HCT116 (cell line): ENCODE data around the gene NEK7. TPM values are rescaled to one million over a fixed set of nuclear protein-coding genes. Genes with fewer than 3 reads are reported as not detected.

Source experiments
- ATAC-seq: fragments of 200-7000 bp; cut with Tn5 transposase; 2 replicates; pipeline ENCODE4 v1.9.1; 2020; ENCODE audit warnings: mild to moderate bottlenecking, moderate library complexity
- BruUV-seq: library from RNA; stranded (reverse); fragments of 400-500 nt; replicated peaks from 2 replicates; lab custom pipeline; 2021; lab: Mats Ljungman, UMichigan
- CTCF ChIA-PET: fragments of 300-600 bp; sonication (Branson Sonifier 250); formaldehyde crosslinking; loops from one replicate; lab custom pipeline; 2021; ENCODE audit warnings: antibody characterized with exemption; lab: Charles Lee
- POLR2A ChIA-PET: fragments of 300-600, 350-600 bp; sonication (Branson Sonifier 250); formaldehyde crosslinking; loops from one replicate; lab custom pipeline; 2021; ENCODE audit warnings: antibody characterized with exemption; lab: Charles Lee
- RAD21 ChIA-PET, 2 experiments: fragments of 300-600 bp; sonication (Branson Sonifier 250); formaldehyde crosslinking; loops; one replicate each; lab custom pipeline; 2023; ENCODE audit warnings: low total read pairs in 2 of 2; ENCODE audit not compliant: uncharacterized antibody in 2 of 2, unreplicated experiment in 2 of 2, low non-redundant PET in 1 of 2; lab: Charles Lee
- DNase-seq: peaks from one replicate; pipeline ENCODE4 v3.0.0-alpha.2; 2010; ENCODE audit warnings: low read depth, low spot score
- H2AFZ ChIP-seq: fragments of 200-600 bp; shearing (Covaris generic), sonication (generic); 2 replicates; pipeline ENCODE4 v1.6.1; 2017; ENCODE audit warnings: low read depth, mixed run types, mixed read lengths, antibody characterized with exemption, low read length; ENCODE audit not compliant: poor library complexity, severe bottlenecking
- H3K27ac ChIP-seq: 2 replicates; pipeline ENCODE4 v1.5.1; 2012; ENCODE audit warnings: low read depth, low read length
- H3K27me3 ChIP-seq: fragments of 200-600 bp; sonication (generic); 2 replicates; pipeline ENCODE4 v1.6.1; 2016; ENCODE audit warnings: mixed run types, low read length, mixed read lengths; ENCODE audit not compliant: insufficient read depth
- H3K36me3 ChIP-seq, 2 experiments: fragments of 200-500 bp in 1 of 2; fragments of 200-600 bp in 1 of 2; sonication (Bioruptor generic) in 1 of 2; sonication (generic) in 1 of 2; 2 replicates each; pipeline versions ENCODE4 v1.5.1 to v1.6.1; 2014 to 2016; ENCODE audit warnings: low read length in 2 of 2, inconsistent platforms in 1 of 2, mixed read lengths in 1 of 2, mixed run types in 1 of 2; ENCODE audit not compliant: insufficient read depth in 2 of 2, control insufficient read depth in 1 of 2
- H3K4me1 ChIP-seq, 2 experiments: fragments of 200-600 bp in 1 of 2; sonication (generic) in 1 of 2; 2 replicates each; pipeline versions ENCODE4 v1.5.1 to v1.6.1; 2012 to 2017; ENCODE audit warnings: low read length in 2 of 2, inconsistent platforms in 1 of 2, mild to moderate bottlenecking in 1 of 2, mixed read lengths in 1 of 2, mixed run types in 1 of 2, moderate library complexity in 1 of 2; ENCODE audit not compliant: insufficient read depth in 2 of 2, control insufficient read depth in 1 of 2
- H3K4me2 ChIP-seq: fragments of 200-600 bp; sonication (generic); 2 replicates; pipeline ENCODE4 v1.6.1; 2017; ENCODE audit warnings: mixed run types, low read length, mixed read lengths
- H3K4me3 ChIP-seq, 2 experiments: fragments of 200-600 bp in 1 of 2; sonication (generic) in 1 of 2; replicated peaks in 1 of 2; 2 replicates each; pipeline ENCODE4 v1.5.1; 2011 to 2016; ENCODE audit warnings: low read length in 2 of 2, control low read depth in 1 of 2, low read depth in 1 of 2, mild to moderate bottlenecking in 1 of 2, mixed read lengths in 1 of 2, mixed run types in 1 of 2
- H3K79me2 ChIP-seq: fragments of 200-600 bp; sonication (generic); 2 replicates; pipeline ENCODE4 v1.6.1; 2017; ENCODE audit warnings: mild to moderate bottlenecking, mixed run types, low read length, moderate library complexity, mixed read lengths; ENCODE audit not compliant: insufficient read depth
- H3K9ac ChIP-seq: fragments of 200-600 bp; sonication (generic); 2 replicates; pipeline ENCODE4 v1.6.1; 2016; ENCODE audit warnings: low read length, mixed read lengths
- H3K9me2 ChIP-seq: fragments of 200-600 bp; sonication (generic), shearing (Covaris generic); 2 replicates; pipeline ENCODE4 v1.6.1; 2017; ENCODE audit warnings: mixed run types, mild to moderate bottlenecking, moderate library complexity; ENCODE audit not compliant: insufficient read depth
- H3K9me3 ChIP-seq, 2 experiments: fragments of 200-500 bp in 1 of 2; fragments of 200-600 bp in 1 of 2; sonication (Bioruptor generic) in 1 of 2; sonication (generic) in 1 of 2; 2 replicates each; pipeline ENCODE4 v1.6.1; 2014 to 2017; ENCODE audit warnings: low read length in 2 of 2, mixed read lengths in 2 of 2, inconsistent platforms in 1 of 2, low read depth in 1 of 2, mild to moderate bottlenecking in 1 of 2, mixed run types in 1 of 2, moderate library complexity in 1 of 2; ENCODE audit not compliant: control insufficient read depth in 1 of 2, insufficient read depth in 1 of 2
- H4K20me1 ChIP-seq: fragments of 200-600 bp; sonication (generic), shearing (Covaris generic); 2 replicates; pipeline ENCODE4 v1.6.1; 2017; ENCODE audit warnings: mixed run types, mild to moderate bottlenecking, moderate library complexity; ENCODE audit not compliant: insufficient read depth
- EGR1 ChIP-seq: IDR thresholded peaks from 2 replicates; pipeline ENCODE4 v1.6.1; 2012; ENCODE audit warnings: low read depth
- ELF1 ChIP-seq: IDR thresholded peaks from 2 replicates; pipeline ENCODE4 v1.6.1; 2012; ENCODE audit warnings: low read depth, borderline replicate concordance
- EZH2phosphoT487 ChIP-seq: fragments of 200-600 bp; IDR thresholded peaks from 2 replicates; pipeline ENCODE4 v1.6.1; 2018; ENCODE audit warnings: antibody characterized with exemption, borderline replicate concordance
- JUND ChIP-seq: IDR thresholded peaks from 2 replicates; pipeline ENCODE4 v1.6.1; 2012
- POLR2A ChIP-seq: IDR thresholded peaks from 2 replicates; pipeline ENCODE4 v1.7.0; 2011; ENCODE audit warnings: borderline replicate concordance; ENCODE audit not compliant: insufficient read depth, insufficient read length; ENCODE audit errors: extremely low read depth
- RAD21 ChIP-seq: IDR thresholded peaks from 2 replicates; pipeline ENCODE4 v1.6.1; 2012; ENCODE audit warnings: low read depth, mild to moderate bottlenecking
- SIN3A ChIP-seq: IDR thresholded peaks from 2 replicates; pipeline ENCODE4 v1.6.1; 2012; ENCODE audit warnings: low read depth
- TCF7L2 ChIP-seq: IDR thresholded peaks from 2 replicates; pipeline ENCODE4 v1.7.0; 2011; ENCODE audit warnings: borderline replicate concordance, inconsistent platforms; ENCODE audit not compliant: insufficient read depth, insufficient read length; ENCODE audit errors: extremely low read depth
- intact Hi-C: fragments of 100-400 bp; cut with micrococcal nuclease; formaldehyde crosslinking; loops from 2 replicates; pipeline ENCODE4 v1.10.0; 2022
- total RNA-seq: library from RNA; stranded (reverse); gene quantifications from one replicate; pipeline ENCODE4 v1.2.1, GENCODE V29; 2021; ENCODE audit not compliant: unreplicated experiment
- TF ChIP-seq, protein P1 (sequence below): IDR thresholded peaks from 2 replicates; pipeline ENCODE4 v1.6.1; 2012
- TF ChIP-seq, protein P2 (sequence below), 3 experiments: fragments of 200-600 bp in 1 of 3; sonication (generic) in 1 of 3; IDR thresholded peaks in 2 of 3; conservative IDR thresholded peaks in 1 of 3; 2 replicates each; pipeline ENCODE4 v1.5.1; 2012 to 2017; ENCODE audit warnings: low read depth in 2 of 3, low read length in 2 of 3, antibody characterized with exemption in 1 of 3, borderline replicate concordance in 1 of 3, control low read depth in 1 of 3, mild to moderate bottlenecking in 1 of 3, mixed read lengths in 1 of 3, mixed run types in 1 of 3, moderate library complexity in 1 of 3; ENCODE audit not compliant: insufficient read depth in 1 of 3
- TF ChIP-seq, protein P3 (sequence below): IDR thresholded peaks from 2 replicates; pipeline ENCODE4 v1.6.1; 2012
- TF ChIP-seq, protein P4 (sequence below): IDR thresholded peaks from 2 replicates; pipeline ENCODE4 v1.6.1; 2012; ENCODE audit warnings: low read depth

The NEK7 gene
- total RNA-seq, 1 experiment from 2014 or later = 33.0 TPM

DNA sequence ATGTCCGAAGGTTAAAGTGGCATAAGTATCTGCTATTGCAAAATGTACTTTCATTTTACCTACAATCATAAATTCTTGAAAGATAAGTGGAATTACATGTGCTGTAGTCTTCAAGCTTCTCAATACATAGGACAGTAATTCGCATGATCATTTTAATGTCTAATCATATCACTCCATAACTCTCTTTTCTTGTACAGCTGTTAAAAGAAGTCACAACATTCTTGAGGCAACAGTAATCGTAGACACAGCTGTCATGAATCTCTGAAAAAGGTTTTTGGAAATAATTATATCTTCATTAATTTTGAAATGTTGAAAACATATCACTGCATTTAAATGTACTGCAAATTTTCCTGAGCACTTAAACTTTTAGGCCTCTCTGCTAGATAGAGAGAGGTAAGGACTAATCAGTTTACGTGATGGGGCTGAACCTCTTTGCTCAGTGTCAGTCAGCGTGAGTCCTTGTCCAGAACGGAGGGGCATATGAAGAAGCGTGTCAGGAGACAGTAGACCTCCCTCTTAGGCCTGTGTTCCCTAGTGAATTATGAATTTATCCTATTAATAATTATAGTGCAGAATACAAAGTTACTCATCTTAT is 133.4 kb downstream of the NEK7 start:
- TF ChIP-seq RAD21 = no peak
- TF ChIP-seq, protein P1, sequence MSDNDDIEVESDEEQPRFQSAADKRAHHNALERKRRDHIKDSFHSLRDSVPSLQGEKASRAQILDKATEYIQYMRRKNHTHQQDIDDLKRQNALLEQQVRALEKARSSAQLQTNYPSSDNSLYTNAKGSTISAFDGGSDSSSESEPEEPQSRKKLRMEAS = no peak
- TF ChIP-seq, protein P2, sequence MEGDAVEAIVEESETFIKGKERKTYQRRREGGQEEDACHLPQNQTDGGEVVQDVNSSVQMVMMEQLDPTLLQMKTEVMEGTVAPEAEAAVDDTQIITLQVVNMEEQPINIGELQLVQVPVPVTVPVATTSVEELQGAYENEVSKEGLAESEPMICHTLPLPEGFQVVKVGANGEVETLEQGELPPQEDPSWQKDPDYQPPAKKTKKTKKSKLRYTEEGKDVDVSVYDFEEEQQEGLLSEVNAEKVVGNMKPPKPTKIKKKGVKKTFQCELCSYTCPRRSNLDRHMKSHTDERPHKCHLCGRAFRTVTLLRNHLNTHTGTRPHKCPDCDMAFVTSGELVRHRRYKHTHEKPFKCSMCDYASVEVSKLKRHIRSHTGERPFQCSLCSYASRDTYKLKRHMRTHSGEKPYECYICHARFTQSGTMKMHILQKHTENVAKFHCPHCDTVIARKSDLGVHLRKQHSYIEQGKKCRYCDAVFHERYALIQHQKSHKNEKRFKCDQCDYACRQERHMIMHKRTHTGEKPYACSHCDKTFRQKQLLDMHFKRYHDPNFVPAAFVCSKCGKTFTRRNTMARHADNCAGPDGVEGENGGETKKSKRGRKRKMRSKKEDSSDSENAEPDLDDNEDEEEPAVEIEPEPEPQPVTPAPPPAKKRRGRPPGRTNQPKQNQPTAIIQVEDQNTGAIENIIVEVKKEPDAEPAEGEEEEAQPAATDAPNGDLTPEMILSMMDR (IDR thresholded peaks at IDR 0.05 in 2 of 3, conservative IDR thresholded peaks at IDR 0.05 in 1 of 3; ENCODE audit: borderline replicate concordance in 1 of 3, insufficient read depth in 1 of 3, low read depth in 2 of 3, low read length in 2 of 3) = no peak
- no peak for TF ChIP-seq POLR2A
- TF ChIP-seq, protein P3, sequence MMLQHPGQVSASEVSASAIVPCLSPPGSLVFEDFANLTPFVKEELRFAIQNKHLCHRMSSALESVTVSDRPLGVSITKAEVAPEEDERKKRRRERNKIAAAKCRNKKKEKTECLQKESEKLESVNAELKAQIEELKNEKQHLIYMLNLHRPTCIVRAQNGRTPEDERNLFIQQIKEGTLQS = no peak
- no peak for TF ChIP-seq EZH2phosphoT487
- no peak for TF ChIP-seq JUND
- TF ChIP-seq TCF7L2 = no peak
- TF ChIP-seq EGR1 = no peak
- no peak for TF ChIP-seq SIN3A
- TF ChIP-seq, protein P4, sequence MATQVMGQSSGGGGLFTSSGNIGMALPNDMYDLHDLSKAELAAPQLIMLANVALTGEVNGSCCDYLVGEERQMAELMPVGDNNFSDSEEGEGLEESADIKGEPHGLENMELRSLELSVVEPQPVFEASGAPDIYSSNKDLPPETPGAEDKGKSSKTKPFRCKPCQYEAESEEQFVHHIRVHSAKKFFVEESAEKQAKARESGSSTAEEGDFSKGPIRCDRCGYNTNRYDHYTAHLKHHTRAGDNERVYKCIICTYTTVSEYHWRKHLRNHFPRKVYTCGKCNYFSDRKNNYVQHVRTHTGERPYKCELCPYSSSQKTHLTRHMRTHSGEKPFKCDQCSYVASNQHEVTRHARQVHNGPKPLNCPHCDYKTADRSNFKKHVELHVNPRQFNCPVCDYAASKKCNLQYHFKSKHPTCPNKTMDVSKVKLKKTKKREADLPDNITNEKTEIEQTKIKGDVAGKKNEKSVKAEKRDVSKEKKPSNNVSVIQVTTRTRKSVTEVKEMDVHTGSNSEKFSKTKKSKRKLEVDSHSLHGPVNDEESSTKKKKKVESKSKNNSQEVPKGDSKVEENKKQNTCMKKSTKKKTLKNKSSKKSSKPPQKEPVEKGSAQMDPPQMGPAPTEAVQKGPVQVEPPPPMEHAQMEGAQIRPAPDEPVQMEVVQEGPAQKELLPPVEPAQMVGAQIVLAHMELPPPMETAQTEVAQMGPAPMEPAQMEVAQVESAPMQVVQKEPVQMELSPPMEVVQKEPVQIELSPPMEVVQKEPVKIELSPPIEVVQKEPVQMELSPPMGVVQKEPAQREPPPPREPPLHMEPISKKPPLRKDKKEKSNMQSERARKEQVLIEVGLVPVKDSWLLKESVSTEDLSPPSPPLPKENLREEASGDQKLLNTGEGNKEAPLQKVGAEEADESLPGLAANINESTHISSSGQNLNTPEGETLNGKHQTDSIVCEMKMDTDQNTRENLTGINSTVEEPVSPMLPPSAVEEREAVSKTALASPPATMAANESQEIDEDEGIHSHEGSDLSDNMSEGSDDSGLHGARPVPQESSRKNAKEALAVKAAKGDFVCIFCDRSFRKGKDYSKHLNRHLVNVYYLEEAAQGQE = no peak
- TF ChIP-seq ELF1 = no peak
- ChIA-PET POLR2A (no interaction called here), RAD21 (no interaction called here), CTCF (no interaction called here)
- Histone ChIP-seq H3K79me2 (no peaks in the 10 kb centered on the region), H3K9me3 (no peaks in the 10 kb centered on the region), H3K36me3 (no peaks in the 10 kb centered on the region), H3K9me2 (no peaks in the 10 kb centered on the region), H3K4me2 (no peak overlapping the region), H3K27me3 (no peaks in the 10 kb centered on the region), H3K4me3 (no peak overlapping the region), H3K9ac (no peak overlapping the region), H4K20me1 (no peaks in the 10 kb centered on the region), H2AFZ (no peak overlapping the region), H3K27ac (no peak overlapping the region), H3K4me1 (no peaks in the 10 kb centered on the region)
- ATAC-seq (no peak), DNase-seq (no peak)
- intact Hi-C loops = no loop called here
- no TSS peak for BruUV-seq
